Measurements from ENCODE around the gene ZFYVE9.
A peak's percentile ranks its signal among the peaks of the same experiment; 100 is the strongest.
"Not testable (repeated sequence)": the region's sequence is repeated elsewhere in the genome, so short reads cannot be mapped to it uniquely, and the experiment has no call there.

Gene ZFYVE9

GRCh38 chr1:52125736-52126359 lies 16.0 kb upstream of the ZFYVE9 start:
- no peak overlapping the region for H3K4me3 ChIP-seq (ENCODE audit: low read length)
- no peaks in the 10 kb centered on the region for H3K36me3 ChIP-seq (ENCODE audit: insufficient read depth, low read length)
- H3K4me1 ChIP-seq (ENCODE audit: insufficient read depth, low read length), result no peaks in the 10 kb centered on the region
- no peak overlapping the region for H3K27ac ChIP-seq (ENCODE audit: low read depth, low read length)
- no peak overlapping the region for H3K9ac ChIP-seq (ENCODE audit: low read depth, low read length)
- H3K9me3 ChIP-seq (ENCODE audit: insufficient read depth, low read depth, low read length), result no peaks in the 10 kb centered on the region
- H3K27me3 ChIP-seq (ENCODE audit: insufficient read depth, low read length), result no peaks in the 10 kb centered on the region; the same call in 1 of the 2 replicates

- WGBS, result 47% methylated on average over 5 of the region's 5 CpGs
Observed at GRCh38 chr1:52127181-52128180, 14.4 kb upstream of the ZFYVE9 start.

GRCh38 chr1:52139817-52140540 lies 1.9 kb upstream of the ZFYVE9 start:
- H3K27me3 ChIP-seq (ENCODE audit: insufficient read depth, low read length), result peaks cover 22% of the 10 kb centered on the region
- H3K9ac ChIP-seq (ENCODE audit: low read depth, low read length), result no peak overlapping the region
- no peak overlapping the region for H3K27ac ChIP-seq (ENCODE audit: low read depth, low read length)
- no peak overlapping the region for H3K4me3 ChIP-seq (ENCODE audit: low read length)
- H3K4me1 ChIP-seq (ENCODE audit: insufficient read depth, low read length), result peaks cover 6% of the 10 kb centered on the region; the same call in 1 of the 2 replicates
- H3K9me3 ChIP-seq (ENCODE audit: insufficient read depth, low read depth, low read length), result no peaks in the 10 kb centered on the region
- WGBS, result 87% methylated on average over 5 of the region's 5 CpGs
- H3K36me3 ChIP-seq (ENCODE audit: insufficient read depth, low read length), result no peaks in the 10 kb centered on the region

More at GRCh38 chr1:52127181-52128180, 14.4 kb upstream of the ZFYVE9 start:
- Histone ChIP-seq H3K27ac (ENCODE audit: low read depth, low read length) (no peak overlapping the region), H3K27me3 (ENCODE audit: insufficient read depth, low read length) (no peaks in the 10 kb centered on the region; the same call in 1 of the 2 replicates), H3K9me3 (ENCODE audit: insufficient read depth, low read depth, low read length) (no peaks in the 10 kb centered on the region), H3K9ac (ENCODE audit: low read depth, low read length) (no peak overlapping the region), H3K4me1 (ENCODE audit: insufficient read depth, low read length) (no peaks in the 10 kb centered on the region), H3K36me3 (ENCODE audit: insufficient read depth, low read length) (no peaks in the 10 kb centered on the region), H3K4me3 (ENCODE audit: low read length) (no peak overlapping the region)

- H3K9me3 ChIP-seq (ENCODE audit: insufficient read depth, low read depth, low read length), result no peaks in the 10 kb centered on the region
- no peak overlapping the region for H3K27ac ChIP-seq (ENCODE audit: low read depth, low read length)
- 61% methylated on average over 2 of the region's 2 CpGs for WGBS
- peak overlapping the region; percentile 92; the same call in 1 of the 2 replicates for H3K9ac ChIP-seq (ENCODE audit: low read depth, low read length)
- H3K36me3 ChIP-seq (ENCODE audit: insufficient read depth, low read length), result no peaks in the 10 kb centered on the region
- peak overlapping the region; percentile 83 for H3K4me3 ChIP-seq (ENCODE audit: low read length)
- peaks cover 22% of the 10 kb centered on the region for H3K27me3 ChIP-seq (ENCODE audit: insufficient read depth, low read length)
- peaks cover 6% of the 10 kb centered on the region; the same call in 1 of the 2 replicates for H3K4me1 ChIP-seq (ENCODE audit: insufficient read depth, low read length)
Observed at GRCh38 chr1:52140633-52141512, 1.0 kb upstream of the ZFYVE9 start.

- Histone ChIP-seq H3K9me3 (ENCODE audit: insufficient read depth, low read depth, low read length) (no peaks in the 10 kb centered on the region), H3K4me3 (ENCODE audit: low read length) (peak overlapping the region; percentile 83), H3K27ac (ENCODE audit: low read depth, low read length) (peak overlapping the region; percentile 83), H3K36me3 (ENCODE audit: insufficient read depth, low read length) (no peaks in the 10 kb centered on the region), H3K27me3 (ENCODE audit: insufficient read depth, low read length) (peaks cover 22% of the 10 kb centered on the region), H3K9ac (ENCODE audit: low read depth, low read length) (peak overlapping the region; percentile 92), H3K4me1 (ENCODE audit: insufficient read depth, low read length) (peaks cover 6% of the 10 kb centered on the region; the same call in 1 of the 2 replicates)
- 2% methylated on average over 80 of the region's 80 CpGs for WGBS
Observed at GRCh38 chr1:52142220-52143183, 613 bp downstream of the ZFYVE9 start.

GRCh38 chr1:52145137-52145536 lies 3.2 kb downstream of the ZFYVE9 start:
- peaks cover 15% of the 10 kb centered on the region for H3K27me3 ChIP-seq (ENCODE audit: insufficient read depth, low read length)
- no peaks in the 10 kb centered on the region for H3K36me3 ChIP-seq (ENCODE audit: insufficient read depth, low read length)
- no peaks in the 10 kb centered on the region for H3K9me3 ChIP-seq (ENCODE audit: insufficient read depth, low read depth, low read length)
- H3K9ac ChIP-seq (ENCODE audit: low read depth, low read length), result no peak overlapping the region
- WGBS, result 79% methylated on average over 2 of the region's 2 CpGs
- H3K4me3 ChIP-seq (ENCODE audit: low read length), result no peak overlapping the region
- H3K27ac ChIP-seq (ENCODE audit: low read depth, low read length), result no peak overlapping the region
- H3K4me1 ChIP-seq (ENCODE audit: insufficient read depth, low read length), result peaks cover 6% of the 10 kb centered on the region; the same call in 1 of the 2 replicates

- 95% methylated on average over 11 of the region's 11 CpGs for WGBS
- H3K9ac ChIP-seq (ENCODE audit: low read depth, low read length), result not testable (repeated sequence)
Observed at GRCh38 chr1:52150445-52150844, 8.6 kb downstream of the ZFYVE9 start.

GRCh38 chr1:52150946-52151345 lies 9.1 kb downstream of the ZFYVE9 start:
- WGBS, result no CpG with 5 or more reads among the region's 1 CpG
- H3K4me3 ChIP-seq (ENCODE audit: low read length), result no peak overlapping the region
- no peak overlapping the region for H3K27ac ChIP-seq (ENCODE audit: low read depth, low read length)
- no peaks in the 10 kb centered on the region for H3K27me3 ChIP-seq (ENCODE audit: insufficient read depth, low read length)
- no peaks in the 10 kb centered on the region for H3K36me3 ChIP-seq (ENCODE audit: insufficient read depth, low read length)
- H3K4me1 ChIP-seq (ENCODE audit: insufficient read depth, low read length), result no peaks in the 10 kb centered on the region
- H3K9ac ChIP-seq (ENCODE audit: low read depth, low read length), result no peak overlapping the region
- no peaks in the 10 kb centered on the region for H3K9me3 ChIP-seq (ENCODE audit: insufficient read depth, low read depth, low read length)

More at GRCh38 chr1:52150445-52150844, 8.6 kb downstream of the ZFYVE9 start:
- H3K4me1 ChIP-seq (ENCODE audit: insufficient read depth, low read length); H3K36me3 ChIP-seq (ENCODE audit: insufficient read depth, low read length); H3K27me3 ChIP-seq (ENCODE audit: insufficient read depth, low read length); H3K27ac ChIP-seq (ENCODE audit: low read depth, low read length); H3K9me3 ChIP-seq (ENCODE audit: insufficient read depth, low read depth, low read length); H3K4me3 ChIP-seq (ENCODE audit: low read length): not testable (repeated sequence)

- Histone ChIP-seq H3K27ac (ENCODE audit: low read depth, low read length) (no peak overlapping the region), H3K9ac (ENCODE audit: low read depth, low read length) (no peak overlapping the region), H3K9me3 (ENCODE audit: insufficient read depth, low read depth, low read length) (peaks cover 3% of the 10 kb centered on the region; the same call in 1 of the 2 replicates), H3K36me3 (ENCODE audit: insufficient read depth, low read length) (no peaks in the 10 kb centered on the region), H3K4me1 (ENCODE audit: insufficient read depth, low read length) (no peaks in the 10 kb centered on the region), H3K4me3 (ENCODE audit: low read length) (no peak overlapping the region), H3K27me3 (ENCODE audit: insufficient read depth, low read length) (no peaks in the 10 kb centered on the region)
- WGBS, result 91% methylated on average over 2 of the region's 2 CpGs
Observed at GRCh38 chr1:52152572-52152971, 10.7 kb downstream of the ZFYVE9 start.

Measured in HUES64 (cell line).